SK-N-MC (cell line): Measurements from ENCODE around the gene CRTC1.

ENCODE experiments used
- EZH2 ChIP-seq: fragments of 200-600 bp; sonication (generic); IDR thresholded peaks from one replicate; pipeline ENCODE4 v1.6.1; 2017; ENCODE audit warnings: antibody characterized with exemption
- FOXP2 ChIP-seq: optimal IDR thresholded peaks from 2 replicates; pipeline ENCODE3; 2011; ENCODE audit warnings: mild to moderate bottlenecking, moderate library complexity; ENCODE audit not compliant: insufficient read depth; ENCODE audit errors: extremely low read length, control extremely low read depth
- POLR2AphosphoS5 ChIP-seq: IDR thresholded peaks from 2 replicates; pipeline ENCODE4 v1.6.1; 2012; ENCODE audit warnings: mild to moderate bottlenecking, low read depth, low read length, borderline replicate concordance

DNA sequence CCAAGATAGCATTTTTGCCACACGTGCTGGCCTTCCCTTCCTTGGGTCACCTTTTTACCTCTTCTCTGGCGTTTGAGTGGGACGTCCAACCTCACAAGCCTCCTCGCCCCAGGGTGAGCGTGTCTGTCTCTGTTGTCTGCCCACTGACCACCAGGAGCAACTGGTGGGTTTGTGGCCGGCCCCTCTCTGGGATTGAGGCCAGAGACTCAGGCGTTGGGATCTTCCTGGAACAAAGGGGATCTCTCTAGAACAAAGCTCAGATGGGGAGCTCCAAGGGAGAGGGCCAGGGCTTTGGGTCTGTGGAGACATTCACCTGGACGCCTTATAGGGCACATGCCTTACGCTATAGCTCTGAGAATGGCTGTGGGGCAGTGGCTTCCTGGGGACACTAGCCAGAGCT lies 90.2 kb downstream of the CRTC1 start:
- TF ChIP-seq POLR2AphosphoS5 (no peak), EZH2 (no peak), FOXP2 (no peak)
